ENCODE measurements around the gene FIBCD1. TPM values are rescaled to one million over a fixed set of nuclear protein-coding genes. Genes with fewer than 3 reads are reported as not detected.

FIBCD1 gene
- total RNA-seq, 1 donor = 5.1 TPM

DNA sequence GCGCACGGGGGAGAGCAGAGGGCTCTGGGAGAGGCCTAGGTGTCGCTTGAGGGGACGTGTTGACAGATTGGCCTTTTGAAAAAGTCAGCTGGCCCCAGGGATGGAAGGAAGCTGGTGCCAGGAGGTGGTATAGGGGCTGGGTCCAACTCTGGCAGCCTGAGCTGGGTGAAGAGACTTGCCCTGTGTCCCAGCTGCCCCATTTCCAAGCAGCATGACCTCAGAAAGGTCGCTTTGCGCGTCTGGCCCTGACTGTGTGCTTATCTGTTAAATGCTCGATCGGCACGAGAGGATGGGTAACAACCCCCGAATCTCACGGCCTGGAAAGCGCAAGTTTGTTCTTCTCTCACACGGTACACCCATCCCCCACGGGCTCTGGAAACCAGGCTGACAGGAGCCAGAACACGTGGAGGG lies 38.8 kb upstream of the FIBCD1 start:
- Histone ChIP-seq H3K4me3 (ENCODE audit: insufficient read depth, low read length) (no peak overlapping the region), H3K27me3 (ENCODE audit: insufficient read depth, low read length) (peaks cover 57% of the 10 kb centered on the region), H3K27ac (ENCODE audit: low read depth, low read length) (no peak overlapping the region), H4K20me1 (ENCODE audit: insufficient read depth, low read length) (no peaks in the 10 kb centered on the region), H3K79me2 (ENCODE audit: insufficient read depth, low read length) (no peaks in the 10 kb centered on the region), H3K9me3 (ENCODE audit: low read depth, low read length) (no peaks in the 10 kb centered on the region), H3K4me1 (ENCODE audit: insufficient read depth, low read length) (no peaks in the 10 kb centered on the region), H3K36me3 (ENCODE audit: insufficient read depth, low read length) (no peaks in the 10 kb centered on the region), H3K4me2 (ENCODE audit: insufficient read depth, low read length) (no peak overlapping the region), H2AFZ (ENCODE audit: low read length) (no peak overlapping the region)
- TF ChIP-seq, protein P1, sequence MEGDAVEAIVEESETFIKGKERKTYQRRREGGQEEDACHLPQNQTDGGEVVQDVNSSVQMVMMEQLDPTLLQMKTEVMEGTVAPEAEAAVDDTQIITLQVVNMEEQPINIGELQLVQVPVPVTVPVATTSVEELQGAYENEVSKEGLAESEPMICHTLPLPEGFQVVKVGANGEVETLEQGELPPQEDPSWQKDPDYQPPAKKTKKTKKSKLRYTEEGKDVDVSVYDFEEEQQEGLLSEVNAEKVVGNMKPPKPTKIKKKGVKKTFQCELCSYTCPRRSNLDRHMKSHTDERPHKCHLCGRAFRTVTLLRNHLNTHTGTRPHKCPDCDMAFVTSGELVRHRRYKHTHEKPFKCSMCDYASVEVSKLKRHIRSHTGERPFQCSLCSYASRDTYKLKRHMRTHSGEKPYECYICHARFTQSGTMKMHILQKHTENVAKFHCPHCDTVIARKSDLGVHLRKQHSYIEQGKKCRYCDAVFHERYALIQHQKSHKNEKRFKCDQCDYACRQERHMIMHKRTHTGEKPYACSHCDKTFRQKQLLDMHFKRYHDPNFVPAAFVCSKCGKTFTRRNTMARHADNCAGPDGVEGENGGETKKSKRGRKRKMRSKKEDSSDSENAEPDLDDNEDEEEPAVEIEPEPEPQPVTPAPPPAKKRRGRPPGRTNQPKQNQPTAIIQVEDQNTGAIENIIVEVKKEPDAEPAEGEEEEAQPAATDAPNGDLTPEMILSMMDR (IDR thresholded peaks at IDR 0.05; ENCODE audit: extremely low read depth, low read depth, low read length) = no peak
- peak; percentile 30 for DNase-seq (ENCODE audit: insufficient read length, low spot score, missing footprints)

DNA sequence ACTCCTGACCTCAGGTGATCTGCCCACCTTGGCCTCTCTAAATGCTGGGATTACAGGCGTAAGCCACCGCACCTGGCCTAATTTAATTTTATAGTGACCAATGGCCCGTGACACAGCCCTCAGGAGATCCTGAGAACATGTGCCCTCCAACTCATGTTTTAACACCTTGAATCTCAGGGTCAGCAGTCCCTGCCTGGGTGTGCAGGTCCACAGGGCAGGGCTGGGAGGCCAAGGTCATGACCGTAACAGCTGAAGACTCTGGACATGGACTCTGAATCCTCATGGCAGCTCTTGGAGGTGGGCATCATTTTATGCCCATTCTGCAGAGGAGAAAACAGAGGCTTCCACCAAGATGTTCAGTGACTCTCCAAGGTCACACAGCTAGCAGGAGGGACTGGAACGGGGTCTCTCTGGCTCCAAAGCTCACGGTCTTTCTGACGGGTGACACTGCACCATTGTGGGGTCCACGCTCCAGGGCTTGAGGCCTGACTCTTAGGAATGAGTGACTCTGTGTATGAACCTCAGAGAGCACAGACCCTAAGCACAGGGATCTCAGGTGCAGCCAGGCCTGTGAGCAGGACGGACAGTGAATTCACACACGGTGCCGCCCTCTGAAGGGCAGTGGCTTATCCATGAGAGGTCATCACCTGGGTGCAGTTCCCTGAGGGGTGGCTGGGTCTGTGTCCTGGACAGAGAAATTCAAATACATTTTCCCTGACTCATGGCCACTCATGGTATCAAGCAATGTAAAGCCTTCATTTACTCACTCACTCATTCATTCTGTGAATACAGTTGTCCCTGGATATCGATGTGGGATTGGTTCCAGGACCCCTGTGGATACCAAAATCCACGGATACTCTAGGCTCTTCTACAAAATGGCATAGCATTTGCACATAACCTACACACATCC lies 37.1 kb upstream of the FIBCD1 start:
- H3K4me3 ChIP-seq (ENCODE audit: insufficient read depth, low read length) = no peak overlapping the region
- peak; percentile 18 for DNase-seq (ENCODE audit: insufficient read length, low spot score, missing footprints)
- peaks cover 69% of the 10 kb centered on the region for H3K27me3 ChIP-seq (ENCODE audit: insufficient read depth, low read length)
- no peak overlapping the region for H2AFZ ChIP-seq (ENCODE audit: low read length)
- no peaks in the 10 kb centered on the region for H3K36me3 ChIP-seq (ENCODE audit: insufficient read depth, low read length)
- no peaks in the 10 kb centered on the region for H3K4me1 ChIP-seq (ENCODE audit: insufficient read depth, low read length)
- TF ChIP-seq, protein P1 (IDR thresholded peaks at IDR 0.05; ENCODE audit: extremely low read depth, low read depth, low read length) = no peak
- H4K20me1 ChIP-seq (ENCODE audit: insufficient read depth, low read length) = no peaks in the 10 kb centered on the region
- H3K4me2 ChIP-seq (ENCODE audit: insufficient read depth, low read length) = no peak overlapping the region
- no peaks in the 10 kb centered on the region for H3K79me2 ChIP-seq (ENCODE audit: insufficient read depth, low read length)
- no peak overlapping the region for H3K27ac ChIP-seq (ENCODE audit: low read depth, low read length)
- H3K9me3 ChIP-seq (ENCODE audit: low read depth, low read length) = no peaks in the 10 kb centered on the region

- no peak overlapping the region for H3K4me2 ChIP-seq (ENCODE audit: insufficient read depth, low read length)
- no peaks in the 10 kb centered on the region for H3K9me3 ChIP-seq (ENCODE audit: low read depth, low read length)
- H3K36me3 ChIP-seq (ENCODE audit: insufficient read depth, low read length) = no peaks in the 10 kb centered on the region
- peaks cover 61% of the 10 kb centered on the region for H3K27me3 ChIP-seq (ENCODE audit: insufficient read depth, low read length)
- DNase-seq (ENCODE audit: insufficient read length, low spot score, missing footprints) = no peak
- H2AFZ ChIP-seq (ENCODE audit: low read length) = no peak overlapping the region
- H4K20me1 ChIP-seq (ENCODE audit: insufficient read depth, low read length) = no peaks in the 10 kb centered on the region
- H3K79me2 ChIP-seq (ENCODE audit: insufficient read depth, low read length) = no peaks in the 10 kb centered on the region
- no peaks in the 10 kb centered on the region for H3K4me1 ChIP-seq (ENCODE audit: insufficient read depth, low read length)
- no peak overlapping the region for H3K4me3 ChIP-seq (ENCODE audit: insufficient read depth, low read length)
- no peak overlapping the region for H3K27ac ChIP-seq (ENCODE audit: low read depth, low read length)
- TF ChIP-seq, protein P1 (IDR thresholded peaks at IDR 0.05; ENCODE audit: extremely low read depth, low read depth, low read length) = no peak
Observed at GRCh38 chr9:130975156-130975555, 36.1 kb upstream of the FIBCD1 start.

DNA sequence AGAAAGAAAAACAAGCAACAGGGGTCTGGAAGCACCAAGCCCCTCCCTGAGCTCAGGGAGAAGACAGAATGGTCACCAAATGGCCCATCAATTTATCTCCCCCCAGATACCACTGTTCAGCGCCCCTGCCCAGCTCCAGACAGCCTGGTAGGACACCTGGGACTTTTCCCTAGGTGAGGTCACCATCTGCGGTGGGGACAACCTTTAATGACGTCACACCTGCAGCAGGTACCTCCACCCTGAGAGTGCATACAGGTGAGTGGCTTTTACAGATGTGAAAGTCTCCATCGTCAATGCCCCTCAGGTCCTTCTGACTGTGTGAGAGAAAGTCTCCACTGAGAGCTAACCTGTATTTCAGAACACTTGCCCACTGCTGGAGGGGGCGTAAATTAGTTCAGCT lies 35.6 kb upstream of the FIBCD1 start:
- Histone ChIP-seq H3K4me3 (ENCODE audit: insufficient read depth, low read length) (no peak overlapping the region), H3K79me2 (ENCODE audit: insufficient read depth, low read length) (no peaks in the 10 kb centered on the region), H3K27me3 (ENCODE audit: insufficient read depth, low read length) (peaks cover 57% of the 10 kb centered on the region), H3K9me3 (ENCODE audit: low read depth, low read length) (no peaks in the 10 kb centered on the region), H2AFZ (ENCODE audit: low read length) (no peak overlapping the region), H3K4me1 (ENCODE audit: insufficient read depth, low read length) (no peaks in the 10 kb centered on the region), H3K4me2 (ENCODE audit: insufficient read depth, low read length) (no peak overlapping the region), H3K36me3 (ENCODE audit: insufficient read depth, low read length) (no peaks in the 10 kb centered on the region), H4K20me1 (ENCODE audit: insufficient read depth, low read length) (no peaks in the 10 kb centered on the region), H3K27ac (ENCODE audit: low read depth, low read length) (no peak overlapping the region)
- TF ChIP-seq, protein P1 (IDR thresholded peaks at IDR 0.05; ENCODE audit: extremely low read depth, low read depth, low read length) = no peak
- DNase-seq (ENCODE audit: insufficient read length, low spot score, missing footprints) = peak; percentile 13
